Neuronal stem cell (in vitro differentiated cells): ENCODE data around the gene MITF.

Source experiments
- DNase-seq: peaks from one replicate; pipeline ENCODE4 v3.0.0-alpha.2; 2013; ENCODE audit warnings: low spot score
- H2AFZ ChIP-seq: one replicate; pipeline ENCODE4 v1.6.1; 2013; ENCODE audit warnings: mild to moderate bottlenecking, low read length, inconsistent platforms
- H2AK5ac ChIP-seq: 2 replicates; pipeline ENCODE4 v1.6.1; 2013; ENCODE audit warnings: low read depth, mild to moderate bottlenecking, inconsistent platforms, low read length, moderate library complexity, mixed read lengths
- H2BK120ac ChIP-seq: 2 replicates; pipeline ENCODE4 v1.6.1; 2013; ENCODE audit warnings: low read depth, mild to moderate bottlenecking, inconsistent platforms, low read length, moderate library complexity, mixed read lengths
- H2BK12ac ChIP-seq: one replicate; pipeline ENCODE4 v1.6.1; 2013; ENCODE audit warnings: low read length, inconsistent platforms
- H2BK15ac ChIP-seq: 2 replicates; pipeline ENCODE4 v1.6.1; 2013; ENCODE audit warnings: mild to moderate bottlenecking, low read length, inconsistent platforms, mixed read lengths
- H2BK5ac ChIP-seq: one replicate; pipeline ENCODE4 v1.6.1; 2013; ENCODE audit warnings: inconsistent platforms, mild to moderate bottlenecking, low read length, moderate library complexity
- H3K14ac ChIP-seq: one replicate; pipeline ENCODE4 v1.6.1; 2013; ENCODE audit warnings: low read length, inconsistent platforms
- H3K18ac ChIP-seq: 2 replicates; pipeline ENCODE4 v1.6.1; 2013; ENCODE audit warnings: low read length, inconsistent platforms
- H3K23ac ChIP-seq: 2 replicates; pipeline ENCODE4 v1.6.1; 2013; ENCODE audit warnings: low read depth, mild to moderate bottlenecking, mixed read lengths, low read length, inconsistent platforms; ENCODE audit not compliant: poor library complexity
- H3K27ac ChIP-seq: replicated peaks from 3 replicates; pipeline ENCODE4 v1.5.1; 2013; ENCODE audit warnings: low read length, inconsistent platforms
- H3K27me3 ChIP-seq, 3 experiments: 2 replicates each; pipeline ENCODE4 v1.6.1; 2013; ENCODE audit warnings: low read length in 3 of 3, mild to moderate bottlenecking in 2 of 3, inconsistent platforms in 1 of 3, low read depth in 1 of 3, mixed read lengths in 1 of 3, moderate library complexity in 1 of 3; ENCODE audit not compliant: control insufficient read depth in 3 of 3, insufficient read depth in 3 of 3
- H3K36me3 ChIP-seq, 2 donors: replicated peaks in 1 of 2; 2 replicates each; pipeline ENCODE4 v1.6.1; 2013; ENCODE audit warnings: low read length in 2 of 2; ENCODE audit not compliant: control insufficient read depth in 2 of 2, insufficient read depth in 2 of 2
- H3K4ac ChIP-seq: 2 replicates; pipeline ENCODE4 v1.6.1; 2013; ENCODE audit warnings: inconsistent platforms, mild to moderate bottlenecking, low read length, moderate library complexity
- H3K4me1 ChIP-seq, 2 donors: 1 replicate in 1 of 2; 2 replicates in 1 of 2; pipeline ENCODE4 v1.6.1; 2013; ENCODE audit warnings: low read length in 2 of 2, low read depth in 1 of 2; ENCODE audit not compliant: control insufficient read depth in 2 of 2, insufficient read depth in 1 of 2
- H3K4me2 ChIP-seq: one replicate; pipeline ENCODE4 v1.6.1; 2013; ENCODE audit warnings: mild to moderate bottlenecking, low read length, inconsistent platforms; ENCODE audit not compliant: insufficient read depth, poor library complexity, severe bottlenecking
- H3K4me3 ChIP-seq, 2 donors: 2 replicates each; pipeline ENCODE4 v1.5.1; 2013; ENCODE audit warnings: low read length in 2 of 2, mild to moderate bottlenecking in 2 of 2, inconsistent platforms in 1 of 2, moderate library complexity in 1 of 2
- H3K79me1 ChIP-seq: one replicate; pipeline ENCODE4 v1.6.1; 2013; ENCODE audit warnings: low read depth, mild to moderate bottlenecking, inconsistent platforms, low read length, moderate library complexity
- H3K9ac ChIP-seq: one replicate; pipeline ENCODE4 v1.6.1; 2013; ENCODE audit warnings: mild to moderate bottlenecking, low read depth, low read length, inconsistent platforms; ENCODE audit not compliant: poor library complexity
- H3K9me3 ChIP-seq, 2 donors: replicated peaks in 1 of 2; 2 replicates each; pipeline versions ENCODE3 to v1.6.1; 2013; ENCODE audit warnings: low read length in 2 of 2, mild to moderate bottlenecking in 2 of 2, inconsistent platforms in 1 of 2, low read depth in 1 of 2, mixed read lengths in 1 of 2, moderate library complexity in 1 of 2; ENCODE audit not compliant: control insufficient read depth in 2 of 2, insufficient read depth in 1 of 2
- H4K8ac ChIP-seq: one replicate; pipeline ENCODE4 v1.6.1; 2013; ENCODE audit warnings: low read depth, mild to moderate bottlenecking, inconsistent platforms, low read length, moderate library complexity
- H4K91ac ChIP-seq: one replicate; pipeline ENCODE4 v1.6.1; 2013; ENCODE audit warnings: low read length, low read depth, mild to moderate bottlenecking, inconsistent platforms; ENCODE audit not compliant: poor library complexity
- WGBS, 2 donors: extraction: QIAGEN DNeasy Blood & Tissue Kit; methylation state at CpG; one replicate each; pipeline ENCODE4 v1.1.7; 2013; ENCODE audit warnings: missing lambda C conversion rate in 2 of 2, mixed read lengths in 1 of 2; ENCODE audit not compliant: insufficient read length in 2 of 2, insufficient replicate concordance in 1 of 2; ENCODE audit errors: extremely low coverage in 2 of 2; 5-methylcytosine and 5-hydroxymethylcytosine counted together

The MITF gene

GRCh38 chr3:69725994-69726571, 13.2 kb upstream of the MITF start:
- Histone ChIP-seq H4K8ac (no peak overlapping the region), H3K4ac (no peak overlapping the region), H2BK5ac (no peak overlapping the region), H3K23ac (no peak overlapping the region), H3K9ac (no peak overlapping the region), H3K14ac (no peak overlapping the region), H3K18ac (no peak overlapping the region), H4K91ac (no peak overlapping the region), H3K36me3 (no peaks in the 10 kb centered on the region), H3K27ac (no peak overlapping the region), H3K4me3 (no peak overlapping the region), H3K27me3 (no peaks in the 10 kb centered on the region), H3K9me3 (no peaks in the 10 kb centered on the region), H2AK5ac (no peak overlapping the region), H2BK120ac (no peak overlapping the region), H2AFZ (no peak overlapping the region), H3K79me1 (peaks cover 2% of the 10 kb centered on the region), H2BK12ac (no peak overlapping the region), H3K4me2 (no peak overlapping the region), H3K4me1 (no peaks in the 10 kb centered on the region), H2BK15ac (no peak overlapping the region)
- no peak for DNase-seq
- WGBS, 2 donors = no CpG with 5 or more reads among the region's 3 CpGs

GRCh38 chr3:69729147-69729919, 9.9 kb upstream of the MITF start:
- H4K91ac ChIP-seq = no peak overlapping the region
- no CpG with 5 or more reads among the region's 6 CpGs for WGBS, 2 donors

GRCh38 chr3:69731080-69731479, 8.2 kb upstream of the MITF start:
- Histone ChIP-seq H2BK15ac (no peak overlapping the region), H3K27ac (no peak overlapping the region), H3K4ac (no peak overlapping the region), H3K79me1 (peaks cover 2% of the 10 kb centered on the region), H3K9me3 (no peaks in the 10 kb centered on the region), H4K91ac (no peak overlapping the region), H3K9ac (no peak overlapping the region), H3K4me2 (no peak overlapping the region), H3K4me3 (no peak overlapping the region), H2AK5ac (no peak overlapping the region), H2BK120ac (no peak overlapping the region), H3K23ac (no peak overlapping the region), H2AFZ (no peak overlapping the region), H2BK5ac (no peak overlapping the region), H3K18ac (no peak overlapping the region), H4K8ac (no peak overlapping the region), H3K27me3 (peaks cover 0 to 3% (median 0%) of the 10 kb centered on the region in 3 experiments), H3K36me3 (no peaks in the 10 kb centered on the region), H3K4me1 (no peaks in the 10 kb centered on the region), H2BK12ac (no peak overlapping the region), H3K14ac (no peak overlapping the region)
- no CpG with 5 or more reads among the region's 2 CpGs for whole genome bisulfite sequencing, 2 donors
- no peak for DNase-seq

More at GRCh38 chr3:69729147-69729919, 9.9 kb upstream of the MITF start:
- Histone ChIP-seq H3K27ac (no peak overlapping the region), H3K23ac (no peak overlapping the region), H2AFZ (no peak overlapping the region), H2BK15ac (no peak overlapping the region), H3K9me3 (no peaks in the 10 kb centered on the region), H3K4me1 (no peaks in the 10 kb centered on the region), H3K14ac (no peak overlapping the region), H3K36me3 (no peaks in the 10 kb centered on the region), H3K18ac (peak overlapping the region; percentile 87), H3K27me3 (no peaks in the 10 kb centered on the region), H4K8ac (no peak overlapping the region), H3K4me3 (no peak overlapping the region), H2BK12ac (no peak overlapping the region), H3K79me1 (peaks cover 2% of the 10 kb centered on the region), H3K9ac (no peak overlapping the region), H2BK5ac (no peak overlapping the region), H3K4ac (no peak overlapping the region), H2BK120ac (no peak overlapping the region), H3K4me2 (no peak overlapping the region), H2AK5ac (no peak overlapping the region)
- DNase-seq = no peak

GRCh38 chr3:69735893-69736292, 3.4 kb upstream of the MITF start:
- Histone ChIP-seq H2BK120ac (no peak overlapping the region), H3K18ac (no peak overlapping the region), H3K27ac (no peak overlapping the region), H2AFZ (no peak overlapping the region), H2BK15ac (no peak overlapping the region), H2BK12ac (no peak overlapping the region), H3K36me3 (no peaks in the 10 kb centered on the region), H3K14ac (no peak overlapping the region), H3K9ac (no peak overlapping the region), H3K23ac (no peak overlapping the region), H3K4me3 (no peak overlapping the region), H3K79me1 (no peaks in the 10 kb centered on the region), H3K4ac (no peak overlapping the region), H4K91ac (no peak overlapping the region), H3K9me3 (no peaks in the 10 kb centered on the region), H2BK5ac (no peak overlapping the region), H3K27me3 (peaks cover 0 to 42% (median 32%) of the 10 kb centered on the region in 3 experiments), H3K4me2 (no peak overlapping the region), H2AK5ac (no peak overlapping the region), H3K4me1 (peaks cover 0 to 4% of the 10 kb centered on the region in 2 donors), H4K8ac (no peak overlapping the region)
- DNase-seq = no peak
- no CpG with 5 or more reads among the region's 2 CpGs for WGBS, 2 donors
